ENCODE results near the gene TNRC6C.

DNA sequence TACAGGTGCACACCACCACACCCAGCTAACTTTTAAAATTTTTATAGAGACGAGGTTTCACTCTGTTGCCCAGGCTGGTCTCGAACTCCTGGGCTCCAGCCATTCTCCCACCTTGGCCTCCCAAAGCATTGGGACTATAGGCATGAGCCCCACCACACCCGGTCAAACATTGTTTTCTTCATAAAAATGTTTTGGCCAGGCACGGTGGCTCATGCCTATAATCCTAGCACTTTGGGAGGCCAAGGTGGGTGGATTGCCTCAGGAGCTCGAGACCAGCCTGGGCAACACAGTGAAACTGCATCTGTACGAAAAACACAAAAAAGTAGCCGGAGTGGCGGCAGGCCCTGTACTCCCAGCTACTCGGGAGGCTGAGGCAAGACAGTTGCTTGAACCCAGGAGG, 157.9 kb downstream of the TNRC6C start:
- TF ChIP-seq, protein P1, sequence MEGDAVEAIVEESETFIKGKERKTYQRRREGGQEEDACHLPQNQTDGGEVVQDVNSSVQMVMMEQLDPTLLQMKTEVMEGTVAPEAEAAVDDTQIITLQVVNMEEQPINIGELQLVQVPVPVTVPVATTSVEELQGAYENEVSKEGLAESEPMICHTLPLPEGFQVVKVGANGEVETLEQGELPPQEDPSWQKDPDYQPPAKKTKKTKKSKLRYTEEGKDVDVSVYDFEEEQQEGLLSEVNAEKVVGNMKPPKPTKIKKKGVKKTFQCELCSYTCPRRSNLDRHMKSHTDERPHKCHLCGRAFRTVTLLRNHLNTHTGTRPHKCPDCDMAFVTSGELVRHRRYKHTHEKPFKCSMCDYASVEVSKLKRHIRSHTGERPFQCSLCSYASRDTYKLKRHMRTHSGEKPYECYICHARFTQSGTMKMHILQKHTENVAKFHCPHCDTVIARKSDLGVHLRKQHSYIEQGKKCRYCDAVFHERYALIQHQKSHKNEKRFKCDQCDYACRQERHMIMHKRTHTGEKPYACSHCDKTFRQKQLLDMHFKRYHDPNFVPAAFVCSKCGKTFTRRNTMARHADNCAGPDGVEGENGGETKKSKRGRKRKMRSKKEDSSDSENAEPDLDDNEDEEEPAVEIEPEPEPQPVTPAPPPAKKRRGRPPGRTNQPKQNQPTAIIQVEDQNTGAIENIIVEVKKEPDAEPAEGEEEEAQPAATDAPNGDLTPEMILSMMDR (conservative IDR thresholded peaks at IDR 0.05) = no peak
- no peak for TF ChIP-seq ZFX (IDR thresholded peaks at IDR 0.05)
